Endothelial cell of hepatic sinusoid (primary cell): ENCODE measurements around the gene YAP1.

Experiments used
- in situ Hi-C: cut with HindIII; loops from 2 replicates; pipeline ENCODE4 v1.10.0; 2017; ENCODE audit warnings: low sequenced_read_pairs

YAP1 gene

DNA sequence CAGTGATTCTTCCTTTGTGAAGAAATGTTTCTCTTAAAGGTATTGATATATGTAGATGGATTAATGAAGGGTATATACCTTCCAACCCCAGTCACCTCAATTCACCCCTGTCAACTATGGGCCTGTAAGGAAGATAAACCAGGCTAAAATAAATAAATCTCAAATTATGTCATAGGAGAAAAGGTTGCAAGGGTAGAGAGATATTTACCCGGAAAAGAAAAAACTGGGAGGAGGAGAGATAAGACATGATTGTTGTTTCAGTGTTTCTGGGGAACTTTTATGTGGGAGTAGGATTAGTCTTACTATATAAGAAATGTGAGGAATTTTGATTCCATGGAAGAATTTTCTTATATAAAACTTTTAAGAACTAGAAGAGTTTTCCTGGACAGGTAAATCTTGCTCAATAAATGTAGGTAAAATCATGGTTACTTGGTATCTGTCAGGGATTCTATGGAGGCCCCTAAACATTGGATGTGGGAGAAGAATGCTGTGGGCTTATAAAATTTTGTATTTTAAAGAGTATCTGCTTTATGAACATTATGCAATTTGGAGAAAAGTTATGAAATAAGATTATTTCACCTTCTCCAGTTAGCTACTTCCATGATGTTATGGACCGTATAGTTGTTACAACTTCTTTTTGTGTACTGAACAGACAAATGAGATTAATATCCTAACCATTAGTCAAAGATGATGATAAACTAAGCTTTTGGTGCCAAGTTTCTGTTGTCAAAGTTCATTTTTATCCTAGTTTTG, 6.4 kb downstream of the YAP1 start:
- in situ Hi-C loops = no loop called here

DNA sequence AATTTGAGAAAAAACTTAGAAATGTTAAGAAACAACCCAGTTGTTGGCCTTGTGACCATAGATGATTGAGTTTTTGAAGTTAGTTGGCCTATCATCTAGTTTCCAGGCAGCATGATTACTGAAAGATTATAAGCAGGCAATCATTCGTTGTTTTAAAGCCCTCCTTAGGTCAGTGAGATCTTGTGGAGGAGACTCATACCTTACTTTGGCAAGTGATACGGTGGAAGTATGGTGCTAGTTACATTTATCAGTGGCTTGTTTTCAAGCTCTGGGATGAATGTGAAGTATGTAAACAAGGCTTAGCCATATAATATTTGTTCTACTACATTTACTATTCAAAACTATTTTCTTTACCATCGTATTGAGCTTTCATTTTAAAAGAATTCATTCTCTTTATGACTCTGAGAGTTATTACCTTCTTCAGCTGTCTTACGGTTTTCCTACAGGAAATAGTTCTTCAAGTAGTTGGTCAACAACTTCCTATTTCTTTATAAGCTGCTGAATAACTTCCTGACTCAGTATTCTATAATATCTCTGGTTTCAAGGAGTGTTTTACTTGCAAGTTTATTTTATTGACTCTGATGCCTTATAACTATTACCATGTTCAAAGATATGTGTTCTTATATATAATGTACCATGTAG, 7.3 kb downstream of the YAP1 start:
- in situ Hi-C loops = no loop called here

DNA sequence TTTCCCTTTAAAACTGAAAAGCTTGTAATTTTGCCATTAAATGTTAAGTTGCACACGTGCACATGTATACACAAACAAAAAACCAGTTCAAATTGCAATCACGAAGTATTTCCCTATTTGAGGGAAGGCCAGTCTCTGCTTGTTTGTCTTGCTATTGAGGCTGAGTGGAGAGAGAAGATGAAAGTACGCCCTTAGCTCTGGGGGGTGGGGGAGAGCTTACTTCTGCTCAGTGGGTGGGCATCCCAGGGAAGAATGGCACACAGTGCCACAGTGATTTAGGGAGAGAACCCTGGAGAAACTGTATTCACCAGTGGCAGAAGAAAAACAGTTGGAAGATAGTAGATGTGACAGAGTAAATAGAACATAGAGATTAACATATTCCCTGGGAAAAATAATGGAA, 8.7 kb downstream of the YAP1 start:
- in situ Hi-C loops = no loop called here

DNA sequence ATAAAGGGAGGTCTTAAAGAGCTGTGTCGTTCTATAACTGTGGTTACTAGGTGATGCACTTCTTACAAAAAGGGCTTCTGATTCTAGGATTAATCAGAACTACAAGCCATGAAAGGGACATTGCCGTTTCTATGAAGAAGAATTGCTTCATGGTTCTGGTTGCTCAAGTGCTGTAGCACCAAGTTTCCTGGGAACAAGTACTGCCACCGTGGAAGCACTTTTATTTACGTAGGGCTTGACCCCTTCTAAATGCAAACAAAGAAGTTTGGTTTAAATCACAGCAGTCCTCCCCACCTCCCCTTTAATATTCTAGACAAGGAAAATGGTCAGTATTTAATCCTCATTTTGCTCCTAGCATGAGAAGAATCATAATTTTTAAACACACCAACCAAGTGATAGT, 9.8 kb downstream of the YAP1 start:
- in situ Hi-C loops = no loop called here

DNA sequence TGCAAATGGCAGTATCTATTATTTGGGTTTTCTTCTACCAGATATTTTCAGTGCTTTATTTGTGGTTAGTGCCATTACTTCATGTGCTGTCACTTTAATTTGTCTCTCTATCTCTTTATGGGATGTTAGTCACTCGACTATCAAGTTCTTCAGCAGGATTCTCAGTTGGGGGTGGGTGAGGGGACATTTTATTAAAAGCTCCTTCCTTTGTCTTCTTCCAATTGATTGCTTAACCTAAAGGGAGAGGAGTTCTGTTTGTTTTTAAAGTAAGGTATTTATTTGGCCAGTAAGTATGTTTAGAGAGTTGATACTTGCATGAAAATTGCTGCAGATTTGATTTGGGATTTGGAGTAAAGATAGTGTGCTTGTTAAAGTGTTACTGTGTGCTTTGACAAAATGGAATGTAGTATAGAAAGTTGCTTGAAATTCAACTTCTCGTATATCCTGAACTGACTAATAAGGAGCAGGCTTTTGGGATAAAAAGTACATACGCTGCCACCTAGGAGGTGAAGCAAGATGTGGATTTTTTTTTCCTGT, 10.3 kb downstream of the YAP1 start:
- in situ Hi-C loops = no loop called here

DNA sequence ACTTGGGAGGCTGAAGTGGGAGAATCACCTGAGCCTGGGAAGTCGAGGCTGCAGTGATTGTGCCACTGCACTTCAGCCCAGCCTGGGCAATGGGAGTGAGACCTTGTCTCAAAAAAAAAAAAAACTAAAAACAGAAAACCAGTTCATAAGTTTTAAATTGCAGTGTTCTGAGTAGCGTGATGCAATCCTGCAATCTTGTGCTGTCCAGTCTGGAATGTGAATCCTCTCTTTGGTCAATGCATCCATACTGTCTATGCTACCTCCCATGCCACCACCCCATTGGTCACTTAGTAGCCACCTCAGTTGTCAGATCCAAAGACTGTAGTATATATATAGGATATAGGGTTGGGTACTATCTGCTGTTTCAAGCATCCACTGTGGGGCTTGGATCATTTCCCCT, 11.1 kb downstream of the YAP1 start:
- in situ Hi-C loops = no loop called here

DNA sequence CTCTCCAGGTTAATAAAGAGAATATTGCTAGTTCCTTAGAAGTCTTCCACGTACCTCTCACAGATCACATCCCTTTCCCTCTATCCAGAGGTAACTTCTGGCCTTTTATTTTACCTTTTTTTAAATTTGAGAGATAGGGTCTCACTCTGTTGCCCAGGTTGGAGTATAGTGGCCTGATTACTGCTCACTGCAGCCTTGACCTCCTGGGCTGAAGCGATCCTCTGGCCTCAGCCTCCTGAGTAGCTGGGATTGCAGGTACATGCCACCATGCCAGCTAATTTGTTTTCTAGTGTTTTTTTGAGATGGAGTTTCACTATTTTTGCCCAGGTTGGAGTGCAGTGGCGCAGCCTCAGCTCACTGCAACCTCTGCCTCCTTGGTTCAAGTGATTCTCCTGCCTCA, 24.4 kb downstream of the YAP1 start:
- in situ Hi-C loops = no loop called here

DNA sequence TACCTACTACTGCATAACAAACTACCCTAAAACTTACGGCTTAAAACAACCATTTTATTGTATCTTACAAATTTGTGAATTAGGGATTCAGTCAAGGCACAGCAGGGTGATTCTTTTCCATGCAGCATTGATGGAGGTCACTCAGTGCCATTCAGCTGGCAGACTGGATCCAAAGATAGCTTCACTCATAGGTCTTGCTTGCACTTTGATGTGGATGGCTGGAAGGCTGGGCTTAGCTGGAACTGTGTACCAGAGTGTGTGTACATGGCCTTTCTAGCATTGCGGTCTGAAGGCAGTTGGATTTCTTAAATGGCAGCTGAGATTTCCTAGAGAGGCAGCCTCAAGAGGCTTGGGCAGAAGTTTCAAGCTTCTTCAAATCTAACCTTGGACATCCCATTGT, 25.0 kb downstream of the YAP1 start:
- in situ Hi-C loops = no loop called here

DNA sequence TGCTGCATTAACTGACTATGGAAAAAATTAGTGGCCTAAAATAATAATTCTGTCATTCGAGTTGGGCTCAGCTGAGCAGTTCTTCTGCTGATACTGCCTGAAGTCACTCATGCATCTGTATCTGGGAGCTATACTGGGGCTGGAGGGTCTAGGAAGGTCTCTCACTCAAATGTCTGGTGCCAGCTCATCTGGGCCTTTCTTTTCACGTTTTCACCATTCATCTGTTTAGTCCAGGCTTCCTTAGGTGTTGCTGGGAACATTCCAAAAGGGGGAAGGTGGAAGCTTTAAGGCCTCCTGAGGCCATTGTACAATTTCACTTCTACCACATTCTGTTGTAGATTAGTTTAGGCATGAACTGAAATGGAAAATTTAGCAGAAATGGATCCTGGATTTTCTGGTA, 28.0 kb downstream of the YAP1 start:
- in situ Hi-C loops = no loop called here

DNA sequence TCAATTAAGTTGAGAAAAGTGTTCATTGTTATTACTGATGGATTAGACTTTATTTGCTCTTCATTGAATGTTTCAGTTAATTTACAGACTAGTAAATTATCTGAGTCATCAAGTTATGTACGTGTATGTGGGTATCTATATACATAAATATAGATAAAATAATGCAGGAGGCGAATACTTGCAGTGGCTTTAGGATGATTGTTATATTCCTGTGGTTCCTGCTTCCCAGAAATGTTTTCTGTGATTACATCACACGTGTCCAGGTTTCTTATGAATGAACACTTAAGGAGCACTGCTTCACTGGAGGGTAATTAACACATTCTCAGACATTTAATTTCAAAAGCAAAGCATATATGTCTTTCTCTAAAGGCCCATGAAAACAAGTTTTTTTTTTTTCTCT, 28.4 kb downstream of the YAP1 start:
- in situ Hi-C loops = no loop called here

DNA sequence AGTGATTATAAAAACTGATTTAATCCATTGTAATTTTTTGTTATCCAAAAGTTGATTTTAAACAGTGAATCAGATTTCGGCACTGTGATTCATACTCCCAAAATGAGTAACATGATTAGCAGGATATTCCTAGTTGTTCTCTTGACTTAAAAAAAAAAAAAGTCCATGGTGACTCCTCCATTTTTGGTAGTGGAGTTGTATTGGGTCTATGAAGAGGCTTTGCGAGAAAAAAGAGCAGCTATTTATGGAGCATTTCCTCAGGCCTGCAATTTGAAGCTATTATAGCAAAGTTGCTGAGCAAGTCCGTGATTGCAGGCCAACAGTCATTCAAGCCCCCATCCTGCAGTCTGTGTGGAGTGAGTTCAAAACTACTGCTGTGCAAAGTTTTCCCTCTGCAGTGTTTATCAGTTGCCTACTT, 28.8 kb downstream of the YAP1 start:
- in situ Hi-C loops = no loop called here

DNA sequence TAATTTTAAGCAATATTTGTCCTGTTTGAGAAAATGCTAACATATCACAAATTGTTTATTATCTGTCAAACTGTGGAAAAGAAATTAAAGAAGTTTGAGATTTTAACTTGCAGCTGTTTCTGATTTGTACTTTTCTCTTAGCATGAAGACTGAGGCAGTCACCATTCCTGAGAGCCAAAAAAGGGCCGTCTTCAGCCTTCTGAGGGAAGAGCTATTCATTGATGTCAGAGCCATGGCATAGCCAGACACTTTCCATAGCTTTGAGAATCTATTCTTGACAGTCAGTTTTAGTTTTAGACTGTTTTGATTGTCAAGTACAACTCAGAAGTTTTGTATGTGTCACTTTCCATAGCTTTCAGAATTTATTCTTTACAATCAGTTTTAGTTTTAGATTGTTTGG, 32.1 kb downstream of the YAP1 start:
- in situ Hi-C loops = no loop called here

DNA sequence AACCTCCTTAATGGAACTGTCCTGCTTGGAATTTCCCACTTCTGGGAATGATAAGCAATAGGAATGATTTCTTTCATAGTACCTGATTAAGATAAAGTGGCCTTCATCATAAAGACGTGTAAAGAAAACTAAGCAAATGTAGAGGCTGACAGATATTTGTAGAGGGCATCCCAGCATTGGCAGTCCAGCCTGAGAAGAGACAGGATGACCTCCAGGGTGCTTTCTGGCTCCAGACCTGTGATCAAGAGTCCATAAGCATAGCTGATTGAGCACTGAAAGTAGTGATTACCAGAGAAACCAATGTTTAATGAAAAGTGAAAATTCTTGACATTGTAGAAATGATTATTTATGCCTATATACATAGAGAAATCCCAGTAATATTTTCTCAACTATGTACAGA, 33.6 kb downstream of the YAP1 start:
- in situ Hi-C loops = no loop called here

DNA sequence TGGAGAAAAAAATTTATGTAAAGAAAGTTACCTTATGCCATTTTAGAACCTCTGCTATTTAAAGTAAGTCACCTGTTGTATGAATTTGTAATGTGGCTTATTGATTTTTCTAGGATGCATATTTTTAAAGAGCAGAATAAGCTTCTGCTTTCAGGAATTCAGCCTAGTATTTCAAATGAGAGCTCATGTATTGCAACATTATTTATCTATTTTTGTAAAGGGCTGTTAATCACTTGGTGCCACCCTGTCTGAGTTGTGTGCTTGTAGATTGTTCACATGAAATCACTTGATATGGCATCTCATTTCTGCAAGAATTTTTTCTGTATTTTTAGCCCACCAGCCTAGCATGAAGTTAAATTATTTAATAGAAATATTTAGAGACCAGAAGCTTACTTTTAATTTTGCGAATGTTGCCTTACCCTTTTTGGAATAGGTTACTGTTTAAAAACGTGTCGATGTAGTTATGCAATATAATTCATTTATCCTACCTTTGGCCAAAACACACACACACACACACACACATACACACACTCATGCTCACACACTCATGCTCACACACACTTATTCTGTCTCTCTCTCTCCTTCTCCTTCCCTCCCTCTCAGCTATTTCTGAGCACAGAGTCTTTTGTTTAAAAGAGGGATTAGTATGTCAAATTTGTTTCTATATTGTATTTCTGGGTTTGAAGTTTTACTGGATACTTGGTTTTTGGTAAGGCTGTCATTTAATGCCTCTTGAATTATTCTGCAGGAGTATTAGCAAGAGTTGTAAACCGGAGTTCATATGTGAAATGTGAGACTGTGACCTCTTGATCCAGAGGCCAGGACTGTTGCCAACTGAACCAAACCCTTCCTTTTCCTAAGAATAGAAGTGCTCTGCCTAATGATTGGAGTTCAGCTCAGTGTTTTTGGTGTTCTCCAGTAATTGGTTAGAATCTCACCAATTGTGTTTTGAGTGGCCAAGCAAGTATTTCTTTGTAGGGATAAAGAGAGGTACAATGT, 34.4 kb downstream of the YAP1 start:
- in situ Hi-C loops = no loop called here

DNA sequence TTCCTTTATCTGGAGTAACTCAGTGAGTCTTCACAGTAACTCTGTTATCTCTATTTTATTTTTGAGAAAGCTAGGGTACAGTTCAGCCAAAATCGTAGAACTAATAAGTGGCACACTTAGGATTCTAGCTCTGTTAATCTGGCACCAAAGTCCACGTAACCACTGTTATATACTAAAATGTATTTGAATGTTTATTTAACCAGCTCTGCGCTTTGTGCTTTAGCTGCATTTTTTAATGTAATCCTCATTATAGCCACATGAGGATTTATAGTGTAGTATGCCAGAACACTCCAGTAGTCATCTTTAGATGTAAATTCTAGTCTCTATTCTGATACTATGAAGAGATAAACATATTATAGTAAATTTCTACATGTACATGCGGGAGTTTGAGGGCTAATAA, 36.8 kb downstream of the YAP1 start:
- in situ Hi-C loops = no loop called here

DNA sequence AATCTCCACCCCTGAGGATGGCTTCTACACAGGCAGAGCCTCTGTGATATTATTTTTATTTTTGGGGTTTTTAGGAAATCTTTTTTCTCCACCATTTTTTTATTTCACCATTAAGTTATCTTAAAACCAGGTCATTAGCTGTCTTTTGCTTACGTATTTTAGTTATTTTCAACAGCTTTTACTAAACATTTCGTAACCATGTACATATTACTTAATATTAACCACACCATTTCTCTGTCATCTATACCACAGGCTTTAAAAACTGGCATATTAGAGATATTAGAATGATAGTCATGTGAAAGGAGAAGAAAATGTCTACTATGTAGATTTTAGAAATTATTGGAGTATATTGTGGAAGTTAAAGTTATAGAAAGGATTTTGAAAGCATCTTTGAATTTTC, 37.4 kb downstream of the YAP1 start:
- in situ Hi-C loops = no loop called here

DNA sequence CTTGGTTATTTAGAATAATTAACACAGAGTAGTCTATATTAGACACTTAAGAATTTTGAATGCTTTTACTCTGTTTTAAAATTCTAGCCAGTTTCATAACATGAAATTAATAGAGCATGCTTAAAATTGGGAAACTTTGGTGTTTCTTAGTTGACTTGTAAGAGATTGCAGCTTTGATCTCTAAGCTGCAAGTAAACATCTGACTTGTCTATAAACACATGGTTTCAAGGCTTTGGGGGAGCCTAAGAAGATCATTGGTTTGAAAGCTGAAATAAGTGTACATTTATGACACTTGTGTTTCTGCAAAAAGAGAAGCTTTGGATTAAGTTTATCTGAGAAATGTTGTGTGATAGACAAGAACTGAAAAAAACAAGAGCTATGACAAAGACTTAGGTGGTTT, 37.8 kb downstream of the YAP1 start:
- in situ Hi-C loops = no loop called here

DNA sequence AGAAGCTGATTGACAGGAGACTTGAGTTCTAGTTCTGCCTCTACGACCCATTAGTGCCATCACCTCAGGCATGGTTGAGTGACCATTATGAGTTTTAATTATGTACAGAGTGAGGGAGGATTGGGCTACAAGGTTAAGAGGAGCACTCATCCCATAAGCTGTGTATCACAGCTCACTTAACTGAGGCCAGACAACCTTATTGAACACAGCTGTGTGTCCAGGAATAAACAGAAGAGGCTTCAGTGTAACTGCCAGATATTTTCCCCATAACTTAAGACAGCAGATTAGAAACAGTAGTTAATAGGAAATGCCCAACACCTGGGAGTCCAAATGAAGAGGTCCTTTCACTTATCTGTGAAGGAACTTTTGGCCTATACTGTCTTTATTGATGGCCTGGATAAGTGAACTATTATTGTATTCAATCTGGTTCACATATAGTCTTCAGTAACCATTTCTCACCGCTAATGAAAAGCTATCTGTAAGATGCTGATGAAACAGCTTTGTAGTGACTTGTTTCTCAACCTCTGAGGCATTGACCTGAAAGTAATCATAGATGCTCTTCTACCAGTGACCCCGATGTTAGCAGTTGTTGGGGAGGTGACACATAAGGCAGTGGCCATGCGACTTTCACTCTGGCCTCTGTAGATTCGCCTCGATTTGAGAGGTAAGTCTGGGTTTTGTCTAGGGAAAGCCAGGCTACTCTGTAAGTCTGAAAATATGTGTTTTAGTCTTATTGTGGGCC, 41.7 kb downstream of the YAP1 start:
- in situ Hi-C loops = no loop called here

DNA sequence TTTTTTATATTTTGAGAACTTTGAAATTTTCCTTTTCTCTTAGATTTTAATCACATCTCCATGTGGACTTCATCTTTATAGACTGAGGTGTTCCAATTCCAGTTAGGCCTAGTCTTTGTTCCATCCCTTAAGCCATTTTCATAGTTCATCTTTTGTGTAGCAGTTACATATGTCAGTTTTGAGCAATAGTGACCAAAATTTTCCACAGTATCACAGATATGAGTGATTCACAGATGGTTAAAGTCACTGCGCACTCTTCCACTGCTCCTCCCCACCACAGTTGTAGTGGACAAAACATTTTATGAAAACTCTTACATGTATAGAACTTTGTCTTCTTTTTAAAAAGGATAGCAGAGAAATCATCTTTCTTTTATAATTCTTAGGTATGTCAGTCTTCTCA, 42.8 kb downstream of the YAP1 start:
- in situ Hi-C loops = no loop called here

DNA sequence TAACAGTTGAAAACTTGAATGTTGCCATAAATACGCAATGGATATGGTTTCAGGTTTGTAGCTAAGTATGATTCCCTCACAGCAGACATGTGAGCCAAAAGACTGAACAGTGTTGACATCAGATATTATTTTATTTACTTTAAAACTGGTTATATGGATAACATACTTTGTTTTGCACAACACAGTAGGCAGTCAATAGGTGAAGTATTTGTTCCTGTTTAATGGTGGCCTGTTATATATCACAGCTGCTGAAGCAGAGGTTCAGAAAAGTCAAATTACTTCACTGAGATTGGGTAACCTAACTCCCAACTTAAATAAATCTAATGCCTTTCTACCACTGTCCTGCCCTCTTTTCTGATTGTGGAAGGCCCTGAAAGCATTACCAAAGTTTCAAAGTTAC, 44.6 kb downstream of the YAP1 start:
- in situ Hi-C loops = no loop called here

DNA sequence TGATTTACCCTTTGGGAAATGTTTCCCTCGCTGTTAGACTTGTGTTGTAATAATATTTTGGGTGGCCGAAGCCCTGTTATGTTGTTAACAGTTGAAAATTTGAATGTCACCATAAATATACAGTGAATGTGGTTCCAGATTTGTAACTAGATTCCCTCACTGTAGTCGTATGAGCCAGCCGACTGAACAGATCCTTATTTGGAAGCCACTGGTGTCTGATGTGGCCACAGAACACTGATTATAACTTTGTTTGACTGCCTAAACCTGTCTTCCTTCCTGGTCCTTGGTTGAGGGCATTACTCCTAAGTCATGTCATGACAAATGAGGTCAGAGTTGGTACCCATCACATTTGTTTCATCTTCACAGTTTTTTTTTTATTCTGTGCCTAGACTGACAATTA, 45.4 kb downstream of the YAP1 start:
- in situ Hi-C loops = no loop called here
